Measurements from ENCODE around the gene PRPF19. TPM values are rescaled to one million over a fixed set of nuclear protein-coding genes. Genes with fewer than 3 reads are reported as not detected.
A peak's percentile ranks its signal among the peaks of the same experiment; 100 is the strongest.

PRPF19 gene
- total and polyA plus RNA-seq, 2 of the 8 experiments (the other 6 are each of a cell fraction or from before 2014, with no cell fraction given): 107 to 141 TPM

- TF ChIP-seq YY1 (IDR thresholded peaks at IDR 0.05; ENCODE audit: low read depth, low read length): peak; percentile 58; the same call in 1 of the 2 replicates
- no peak for TF ChIP-seq TEAD4 (IDR thresholded peaks at IDR 0.05; ENCODE audit: low read depth, low read length)
- peak; percentile 74 for TF ChIP-seq SAP30 (IDR thresholded peaks at IDR 0.05; ENCODE audit: insufficient read depth, insufficient replicate concordance, low read length)
- TF ChIP-seq SUZ12 (IDR thresholded peaks at IDR 0.05; ENCODE audit: low read length): no peak
- no peak for TF ChIP-seq RXRA (IDR thresholded peaks at IDR 0.05; ENCODE audit: insufficient read depth, low read depth, low read length)
- 0 out of 2 replicates have a peak, but pooled peaks have one; percentile 37 for TF ChIP-seq GABPA (IDR thresholded peaks at IDR 0.05; ENCODE audit: borderline replicate concordance, insufficient read depth, low read length)
- no peak for TF ChIP-seq FOSL1 (IDR thresholded peaks at IDR 0.05; ENCODE audit: insufficient read depth, low read depth, low read length)
- TF ChIP-seq RNF2 (IDR thresholded peaks at IDR 0.05; ENCODE audit: borderline replicate concordance, low read depth, low read length, missing control alignments, poor library complexity, severe bottlenecking): no peak
- TF ChIP-seq USF2 (IDR thresholded peaks at IDR 0.05; ENCODE audit: low read length): peak; percentile 33; the same call in 1 of the 2 replicates
- peak in 1 of 2 experiments; percentile 75; a peak in 2 of 4 replicates for TF ChIP-seq SIN3A (conservative IDR thresholded peaks at IDR 0.05 in 1 of 2, IDR thresholded peaks at IDR 0.05 in 1 of 2; ENCODE audit: low read depth in 1 of 2, low read length in 2 of 2)
- TF ChIP-seq EGR1 (IDR thresholded peaks at IDR 0.05; ENCODE audit: borderline replicate concordance, low read depth, low read length): no peak
- TF ChIP-seq NANOG (IDR thresholded peaks at IDR 0.05; ENCODE audit: insufficient read depth, low read depth, low read length, poor library complexity, severe bottlenecking): no peak
Measured at GRCh38 chr11:60906132-60906972, at the start of gene PRPF19 (continued).
